Stimulated activated CD8-positive, alpha-beta memory T cell treated with anti-CD3 and anti-CD28 coated beads, Interleukin-12 subunit alpha, Interleukin-12 subunit beta, amount 100 ng/mL, for 4 hours (primary cell): ENCODE data around the gene ERICH6B.

Experiments
- DNase-seq: peaks from one replicate; pipeline ENCODE4 v3.0.0-alpha.2; 2020; ENCODE audit warnings: low read depth

Gene ERICH6B

DNA sequence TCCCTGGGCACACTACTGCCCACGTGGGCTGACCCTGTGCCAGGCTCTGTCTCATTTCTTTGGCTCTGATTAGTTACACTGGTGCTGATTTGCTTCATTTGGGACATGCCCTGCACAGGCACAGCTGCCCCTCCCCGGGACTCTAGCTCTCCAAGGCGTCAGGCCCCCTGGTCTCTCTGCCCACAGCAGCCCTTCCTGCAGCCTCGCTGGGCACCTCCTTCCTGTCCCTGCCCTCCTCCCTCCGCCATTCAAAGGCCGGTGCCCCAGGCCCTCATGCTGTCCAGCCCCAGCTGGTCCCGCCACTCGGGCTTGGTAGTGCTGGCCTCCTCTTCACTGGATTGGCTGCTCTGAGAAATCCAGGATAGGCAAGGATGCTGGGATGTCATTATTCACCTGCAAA lies 73.1 kb downstream of the ERICH6B start:
- no peak for DNase-seq

GRCh38 chr13:45541806-45542205 lies 73.7 kb downstream of the ERICH6B start:
- no peak for DNase-seq

GRCh38 chr13:45540864-45541263 lies 74.7 kb downstream of the ERICH6B start:
- DNase-seq, result no peak

DNA sequence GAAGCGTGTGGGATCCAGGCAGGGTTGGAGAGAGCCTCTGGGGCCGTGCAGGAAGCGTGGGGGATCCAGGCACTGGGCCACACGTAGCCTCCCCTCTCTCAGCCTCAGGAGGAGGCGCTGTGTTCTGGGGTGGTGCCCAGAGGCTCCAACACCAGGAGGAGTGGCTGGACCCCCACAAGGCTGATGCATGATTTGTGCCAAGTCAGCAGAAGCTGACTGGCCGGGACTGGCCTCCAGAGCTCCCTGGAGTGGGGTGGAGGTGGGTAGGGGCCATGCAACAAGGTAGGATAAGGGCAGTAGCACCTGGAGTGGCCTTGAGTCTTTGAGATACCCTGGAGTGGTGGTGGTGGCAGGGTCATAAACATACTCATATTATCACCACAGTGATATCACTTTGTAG lies 75.3 kb downstream of the ERICH6B start:
- no peak for DNase-seq

DNA sequence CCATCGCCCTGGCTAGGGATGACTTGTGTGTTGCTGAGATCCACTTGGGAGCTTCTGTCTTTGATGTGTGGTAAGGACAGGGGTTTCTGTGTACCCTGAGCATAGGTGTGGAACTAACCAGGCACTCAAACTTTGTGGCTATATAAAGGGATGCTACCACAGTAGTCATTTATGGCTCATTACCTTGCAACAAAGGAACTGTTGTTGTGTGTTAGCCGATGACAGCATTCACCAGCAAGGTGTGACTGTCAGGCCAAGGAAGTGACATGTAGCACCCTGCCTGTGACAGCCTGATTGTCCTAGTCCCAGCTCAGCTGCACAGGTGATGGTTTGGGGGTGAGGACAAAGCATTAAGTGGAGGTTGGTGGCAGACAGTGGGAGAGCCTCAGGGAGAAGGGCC lies 77.2 kb downstream of the ERICH6B start:
- DNase-seq, result no peak

DNA sequence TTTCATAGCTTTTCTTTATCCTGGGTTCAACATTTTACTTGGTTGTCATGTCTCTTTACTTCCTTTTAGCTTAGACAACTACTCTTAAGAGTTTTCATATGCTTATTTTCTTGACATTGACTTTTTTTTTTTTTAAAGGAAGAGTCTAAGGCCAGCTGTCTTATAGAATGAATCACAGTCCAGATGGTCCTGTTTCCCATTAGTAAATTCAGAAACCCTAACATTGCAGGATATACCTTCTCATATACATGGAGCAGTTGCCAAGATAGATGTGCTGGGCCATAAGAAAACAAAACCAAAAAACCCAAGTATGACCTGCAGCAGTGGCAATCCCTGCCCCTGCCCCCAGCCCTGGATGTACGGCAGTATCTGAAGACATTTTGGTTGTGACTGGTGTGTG lies 78.0 kb downstream of the ERICH6B start:
- no peak for DNase-seq

- no peak for DNase-seq
These were observed 79.3 kb downstream of the ERICH6B start for GRCh38 chr13:45536224-45536623.

GRCh38 chr13:45534604-45535003 lies 80.9 kb downstream of the ERICH6B start:
- DNase-seq, result no peak

GRCh38 chr13:45529758-45530157 lies 85.8 kb downstream of the ERICH6B start:
- no peak for DNase-seq

GRCh38 chr13:45527699-45528462 lies 87.7 kb downstream of the ERICH6B start:
- no peak for DNase-seq

- no peak for DNase-seq
These were observed 93.0 kb downstream of the ERICH6B start for GRCh38 chr13:45522571-45522970.

DNA sequence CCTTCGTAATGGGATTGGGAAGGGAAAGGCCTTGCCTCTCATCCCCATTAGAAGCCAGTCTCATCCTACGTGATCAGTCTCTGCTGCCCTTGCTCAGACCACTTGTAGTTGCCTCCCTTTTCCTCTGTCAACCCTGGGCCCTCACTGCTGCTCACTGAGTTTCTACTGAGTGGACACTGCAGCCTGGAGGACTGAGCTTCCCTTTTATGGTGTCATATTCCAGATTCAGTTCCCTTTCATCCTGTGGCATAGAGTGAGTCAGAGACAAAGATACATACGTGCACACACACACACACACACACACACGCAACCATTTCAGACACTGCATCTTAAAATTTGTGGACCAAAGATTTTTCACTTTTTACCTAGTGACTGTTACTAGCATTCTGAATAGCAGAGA lies 94.2 kb downstream of the ERICH6B start:
- DNase-seq, result no peak

DNA sequence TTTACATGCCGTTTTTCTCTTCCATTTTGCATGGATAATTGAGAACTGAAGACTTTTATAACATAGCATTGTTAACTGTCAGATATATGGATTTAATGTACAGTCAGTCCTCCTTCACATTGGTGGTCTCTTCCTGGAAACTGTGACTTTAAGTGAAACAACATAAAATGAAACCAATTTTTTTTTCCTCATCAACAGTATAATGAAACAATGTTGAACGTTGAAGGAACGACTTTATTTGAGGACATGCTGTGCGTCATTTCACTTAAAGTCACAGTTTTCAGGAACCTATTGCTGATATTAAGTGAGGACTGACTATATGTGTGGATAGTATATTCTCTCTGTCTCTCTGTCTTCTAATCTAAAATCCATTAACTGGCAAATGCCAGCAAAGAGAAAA lies 96.0 kb downstream of the ERICH6B start:
- DNase-seq, result no peak

- no peak for DNase-seq
These were observed 96.9 kb downstream of the ERICH6B start for GRCh38 chr13:45518525-45519245.

DNA sequence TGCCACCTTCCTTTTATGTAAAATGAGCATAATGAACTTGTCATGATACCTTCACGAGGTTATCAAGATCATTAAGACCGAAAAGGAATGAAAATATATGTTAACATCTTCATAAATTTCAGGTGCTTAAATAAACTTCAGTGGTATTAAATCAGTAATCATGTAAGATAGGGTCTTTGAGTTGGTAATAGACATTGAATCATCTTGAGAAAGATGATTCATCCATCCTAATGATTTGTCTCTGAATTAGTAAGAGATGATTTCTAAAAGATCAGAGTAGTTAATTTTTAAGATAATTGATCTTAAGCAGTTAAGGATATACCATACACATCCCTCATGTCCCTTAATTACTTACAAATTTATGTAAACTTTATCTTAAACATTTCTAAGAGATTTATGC lies 98.8 kb downstream of the ERICH6B start:
- no peak for DNase-seq

- no peak for DNase-seq
These were observed 103.4 kb downstream of the ERICH6B start for GRCh38 chr13:45512098-45512496.

DNA sequence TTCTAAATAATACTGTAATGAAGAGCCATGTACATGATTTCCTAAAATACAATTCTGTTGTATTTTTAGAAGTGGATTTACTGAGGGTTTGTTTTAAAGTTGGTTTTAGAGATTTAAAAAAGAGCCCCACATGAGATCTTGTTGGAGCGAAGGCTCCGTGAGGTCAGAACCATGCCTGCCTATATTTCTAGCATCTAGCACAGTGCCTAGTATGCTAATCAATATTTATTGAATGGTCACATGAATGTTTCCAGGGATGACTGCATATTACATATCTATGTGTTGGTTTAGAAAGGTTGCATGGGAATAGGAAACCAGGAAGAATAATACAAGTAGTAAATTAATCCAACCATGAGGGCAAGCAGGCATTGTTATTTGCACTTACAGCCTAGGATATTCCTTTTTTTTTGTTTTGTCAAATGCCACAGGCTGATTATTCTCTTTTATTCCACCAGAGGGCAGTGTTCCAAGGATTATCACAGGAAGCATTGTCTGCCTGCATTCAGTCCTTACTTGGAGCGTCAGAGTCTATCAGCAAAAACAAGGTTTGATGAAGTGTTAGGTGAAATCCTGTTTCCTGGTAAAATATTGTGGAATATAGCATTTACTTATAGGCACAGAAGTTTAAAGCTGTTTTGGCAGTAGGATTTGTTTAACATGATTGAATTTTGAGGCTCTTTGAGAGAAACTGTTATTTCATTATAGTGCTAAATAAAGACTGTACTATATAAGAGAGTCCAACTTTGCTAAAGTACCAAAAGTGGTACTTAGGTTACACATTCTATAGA lies 104.0 kb downstream of the ERICH6B start:
- DNase-seq, result no peak

DNA sequence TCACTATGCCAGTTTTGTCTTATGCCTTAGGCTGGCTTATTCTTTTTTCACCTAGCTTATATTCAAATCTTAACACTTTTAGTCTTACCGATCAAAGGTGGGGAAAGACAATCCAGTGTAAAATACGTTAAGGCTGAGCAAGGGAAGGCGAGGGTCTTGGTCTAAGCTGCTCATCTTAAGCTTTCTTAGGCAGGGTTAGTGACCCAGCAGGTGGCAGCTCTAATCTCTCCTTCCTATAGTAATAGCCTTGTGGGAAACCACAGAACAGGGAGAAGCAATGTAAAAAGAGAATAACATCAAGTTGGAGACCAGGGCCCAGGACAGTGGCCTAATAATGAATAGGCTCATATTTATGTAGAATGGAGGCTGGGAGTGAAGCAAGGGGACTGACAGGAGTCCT lies 104.9 kb downstream of the ERICH6B start:
- no peak for DNase-seq

GRCh38 chr13:45508776-45509175 lies 106.8 kb downstream of the ERICH6B start:
- no peak for DNase-seq

GRCh38 chr13:45506811-45507210 lies 108.7 kb downstream of the ERICH6B start:
- no peak for DNase-seq

GRCh38 chr13:45503658-45504057 lies 111.9 kb downstream of the ERICH6B start:
- no peak for DNase-seq

DNA sequence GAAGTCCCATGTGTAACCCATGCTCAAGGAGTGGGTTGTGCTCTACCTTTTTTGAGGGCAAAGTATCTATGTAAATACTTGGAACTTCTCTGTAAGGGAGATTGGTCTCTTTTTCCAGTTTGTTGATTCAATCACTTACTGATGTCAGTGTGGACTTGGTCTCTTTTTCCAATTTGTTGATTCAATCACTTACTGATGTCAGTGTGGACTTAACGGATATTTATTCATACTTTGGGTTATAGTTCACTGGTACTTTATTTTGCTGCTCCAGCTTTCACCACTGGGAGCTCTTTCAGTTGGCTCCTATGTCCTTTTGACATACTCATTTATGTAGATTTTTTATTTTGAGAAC lies 114.4 kb downstream of the ERICH6B start:
- no peak for DNase-seq
